Measurements from ENCODE around the gene TNFSF8.

- TF ChIP-seq CTCF (IDR thresholded peaks at IDR 0.05; ENCODE audit: insufficient read depth, low read length, poor library complexity, severe bottlenecking) (no peak), EZH2phosphoT487 (conservative IDR thresholded peaks at IDR 0.05; ENCODE audit: low read length) (no peak)
Observed at GRCh38 chr9:114960276-114960675, 29.9 kb upstream of the TNFSF8 start.
